ENCODE measurements around the gene SPRR1A.

SPRR1A gene

GRCh38 chr1:153025797-153026196 is 41.9 kb downstream of the SPRR1A start:
- Histone ChIP-seq H3K4me1 (ENCODE audit: control insufficient read depth, insufficient read depth, low read length) (no peaks in the 10 kb centered on the region), H3K27ac (ENCODE audit: extremely low read depth, low read depth, low read length) (no peak overlapping the region), H3K4me3 (ENCODE audit: low read depth, low read length) (no peak overlapping the region), H3K9me3 (ENCODE audit: control insufficient read depth, insufficient read depth, low read depth, low read length) (no peaks in the 10 kb centered on the region), H3K36me3 (ENCODE audit: control insufficient read depth in 2 of 2, insufficient read depth in 1 of 2, low read length in 2 of 2) (no peaks in the 10 kb centered on the region)
- ChIA-PET CTCF (no interaction called here), POLR2A (no interaction called here)
- TF ChIP-seq ZBTB7A (tag by site-specific recombination; IDR thresholded peaks at IDR 0.05; ENCODE audit: low read depth) (no peak), ZBTB48 (tag by site-specific recombination; IDR thresholded peaks at IDR 0.05) (no peak), EGR2 (tag by site-specific recombination; IDR thresholded peaks at IDR 0.05; ENCODE audit: low read depth) (no peak), ZNF768 (tag by site-specific recombination; IDR thresholded peaks at IDR 0.05) (no peak), ZNF707 (tag by site-specific recombination; IDR thresholded peaks at IDR 0.05) (no peak), ELK4 (IDR thresholded peaks at IDR 0.05; ENCODE audit: borderline replicate concordance, low read depth, low read length) (no peak), ZNF311 (tag by site-specific recombination; IDR thresholded peaks at IDR 0.05; ENCODE audit: borderline replicate concordance) (no peak), GLI4 (tag by site-specific recombination; IDR thresholded peaks at IDR 0.05) (no peak), ZFP69B (tag by site-specific recombination; IDR thresholded peaks at IDR 0.05) (no peak), ZNF624 (tag by site-specific recombination; IDR thresholded peaks at IDR 0.05) (no peak), ZNF221 (tag by site-specific recombination; IDR thresholded peaks at IDR 0.05; ENCODE audit: borderline replicate concordance) (no peak)

- no peak overlapping the region for H3K4me3 ChIP-seq (ENCODE audit: low read depth, low read length)
- H3K27ac ChIP-seq (ENCODE audit: extremely low read depth, low read depth, low read length), result no peak overlapping the region
- H3K36me3 ChIP-seq (ENCODE audit: control insufficient read depth in 2 of 2, insufficient read depth in 1 of 2, low read length in 2 of 2), result no peaks in the 10 kb centered on the region
- H3K9me3 ChIP-seq (ENCODE audit: control insufficient read depth, insufficient read depth, low read depth, low read length), result no peaks in the 10 kb centered on the region
- ChIA-PET POLR2A (no interaction called here), CTCF (no interaction called here)
- no peaks in the 10 kb centered on the region for H3K4me1 ChIP-seq (ENCODE audit: control insufficient read depth, insufficient read depth, low read length)
- TF ChIP-seq ZXDB (tag by site-specific recombination; IDR thresholded peaks at IDR 0.05), result no peak
- TF ChIP-seq ZFP3 (tag by site-specific recombination; IDR thresholded peaks at IDR 0.05; ENCODE audit: low read depth), result no peak
- no peak for TF ChIP-seq ZNF302 (tag by site-specific recombination; IDR thresholded peaks at IDR 0.05; ENCODE audit: low read depth)
- no peak for TF ChIP-seq ZNF692 (tag by site-specific recombination; IDR thresholded peaks at IDR 0.05)
- TF ChIP-seq ZNF114 (tag by site-specific recombination; IDR thresholded peaks at IDR 0.05), result no peak
- TF ChIP-seq PBX3 (CRISPR knock-in tag; IDR thresholded peaks at IDR 0.05), result no peak
- no peak for TF ChIP-seq ZNF561 (tag by site-specific recombination; IDR thresholded peaks at IDR 0.05; ENCODE audit: borderline replicate concordance)
- TF ChIP-seq ZNF639 (tag by site-specific recombination; IDR thresholded peaks at IDR 0.05), result no peak
- TF ChIP-seq ZBTB6 (tag by site-specific recombination; IDR thresholded peaks at IDR 0.05), result no peak
- TF ChIP-seq ZNF211 (tag by site-specific recombination; IDR thresholded peaks at IDR 0.05; ENCODE audit: low read depth), result no peak
- no peak for TF ChIP-seq ZNF391 (tag by site-specific recombination; IDR thresholded peaks at IDR 0.05; ENCODE audit: borderline replicate concordance, low read depth)
- TF ChIP-seq EGR2 (tag by site-specific recombination; IDR thresholded peaks at IDR 0.05; ENCODE audit: low read depth), result no peak
Observed at GRCh38 chr1:153028766-153029165, 44.9 kb downstream of the SPRR1A start.

Data from HEK293 (cell line).